K562 (cell line): Measurements from ENCODE around the gene CMIP. TPM values are rescaled to one million over a fixed set of nuclear protein-coding genes. Genes with fewer than 3 reads are reported as not detected.

Source experiments
- CHD4 ChIP-seq: fragments of 200-600 bp; sonication (generic); IDR thresholded peaks from 3 replicates; pipeline ENCODE4 v1.6.1; 2012; ENCODE audit warnings: low read depth, mild to moderate bottlenecking, mixed read lengths, low read length, inconsistent platforms; ENCODE audit not compliant: insufficient read depth, insufficient replicate concordance, poor library complexity, severe bottlenecking
- ELF4 ChIP-seq: fragments of 450-650 bp; formaldehyde crosslinking; IDR thresholded peaks from 2 replicates; pipeline ENCODE4 v1.4.0; 2022; ENCODE audit warnings: missing genetic modification characterization
- EP300 ChIP-seq: IDR thresholded peaks from 2 replicates; pipeline ENCODE4 v1.6.1; 2012; ENCODE audit warnings: low read length, improper control_type of control experiment
- ETV1 ChIP-seq: fragments of 450-650 bp; conservative IDR thresholded peaks from 2 replicates; pipeline ENCODE4 v1.6.1; 2016; ENCODE audit warnings: missing genetic modification characterization, control low read depth, low read depth, missing compliant biosample characterization
- HMG20B ChIP-seq: fragments of 250-450 bp; sonication (Bioruptor Pico); IDR thresholded peaks from 2 replicates; pipeline ENCODE4 v1.5.0; 2021; ENCODE audit warnings: mild to moderate bottlenecking
- NFYB ChIP-seq: IDR thresholded peaks from 2 replicates; pipeline ENCODE4 v1.6.1; 2011; ENCODE audit warnings: mild to moderate bottlenecking, moderate library complexity; ENCODE audit not compliant: insufficient read length; ENCODE audit errors: extremely low read depth
- SMAD4 ChIP-seq: fragments of 250-450 bp; sonication (Bioruptor Pico); conservative IDR thresholded peaks from 2 replicates; pipeline ENCODE4 v1.8.0; 2021; ENCODE audit warnings: inconsistent platforms, mild to moderate bottlenecking, moderate library complexity
- TEAD4 ChIP-seq, 2 experiments: sonication (generic) in 1 of 2; formaldehyde crosslinking in 1 of 2; IDR thresholded peaks; 2 replicates each; pipeline versions ENCODE4 v1.6.1 to v1.8.0; 2012 to 2022; ENCODE audit warnings: borderline replicate concordance in 1 of 2, inconsistent platforms in 1 of 2, low read length in 1 of 2, mild to moderate bottlenecking in 1 of 2, missing genetic modification reagents in 1 of 2
- ZNF134 ChIP-seq: fragments of 250-450 bp; sonication (Bioruptor Pico); conservative IDR thresholded peaks from 2 replicates; pipeline ENCODE4 v1.4.0; 2020
- ZNF217 ChIP-seq: sonication (generic); formaldehyde crosslinking; IDR thresholded peaks from 2 replicates; pipeline ENCODE4 v1.8.0; 2022; ENCODE audit warnings: mild to moderate bottlenecking, missing genetic modification reagents
- ZNF23 ChIP-seq: fragments of 250-450 bp; sonication (Bioruptor Pico); IDR thresholded peaks from 2 replicates; pipeline ENCODE4 v1.4.0; 2020; ENCODE audit warnings: mild to moderate bottlenecking
- ZSCAN32 ChIP-seq: fragments of 450-650 bp; formaldehyde crosslinking; IDR thresholded peaks from 2 replicates; pipeline ENCODE4 v1.4.0; 2020; ENCODE audit warnings: mild to moderate bottlenecking, moderate library complexity
- polyA plus RNA-seq, 8 experiments: library from polyadenylated mRNA; depleted of rRNA in 4 of 8; stranded (reverse) in 5 of 8; unstranded in 3 of 8; fragments of >200 nt; fragmentation: Nextera tagmentation in 2 of 8; fragmentation: Illumina TruSeq in 1 of 8; extraction: Ambion mirVana in 2 of 8; extraction: Trizol in 1 of 8; gene quantifications; 2 replicates each; pipeline versions ENCODE4 v1.2.1 to v1.2.3, GENCODE V29; 2011 to 2014; ENCODE audit warnings: inconsistent platforms in 1 of 8, missing spikeins in 1 of 8
- total RNA-seq, 7 experiments: library from RNA; depleted of rRNA in 6 of 7; stranded (reverse); fragments of >200 nt in 6 of 7; fragmentation: Illumina TruSeq in 2 of 7; extraction: Trizol in 2 of 7; gene quantifications; 2 replicates each; pipeline versions ENCODE4 v1.2.1 to v1.2.3, GENCODE V29; 2011 to 2021; ENCODE audit warnings: low replicate concordance in 1 of 7
- TF ChIP-seq, protein P1 (sequence below): IDR thresholded peaks from 2 replicates; pipeline ENCODE4 v1.6.1; 2012; ENCODE audit warnings: low read depth, low read length, improper control_type of control experiment, borderline replicate concordance
- TF ChIP-seq, protein P2 (sequence below): fragments of 450-650 bp; IDR thresholded peaks from 2 replicates; pipeline ENCODE4 v1.6.1; 2018; ENCODE audit not compliant: partially characterized antibody
- TF ChIP-seq, protein P3 (sequence below): sonication (generic); formaldehyde crosslinking; IDR thresholded peaks from 2 replicates; pipeline ENCODE4 v1.8.1; 2023; ENCODE audit warnings: mild to moderate bottlenecking, missing genetic modification reagents
- TF ChIP-seq, protein P4 (sequence below): sonication (generic); formaldehyde crosslinking; IDR thresholded peaks from 2 replicates; pipeline ENCODE4 v1.8.0; 2022; ENCODE audit warnings: mild to moderate bottlenecking, missing genetic modification reagents, borderline replicate concordance

The CMIP gene
- total and polyA plus RNA-seq, 9 of the 15 experiments (the other 6 are each of a cell fraction or from before 2014, with no cell fraction given) = 0.94 to 82.5 (median 10.3) TPM

DNA sequence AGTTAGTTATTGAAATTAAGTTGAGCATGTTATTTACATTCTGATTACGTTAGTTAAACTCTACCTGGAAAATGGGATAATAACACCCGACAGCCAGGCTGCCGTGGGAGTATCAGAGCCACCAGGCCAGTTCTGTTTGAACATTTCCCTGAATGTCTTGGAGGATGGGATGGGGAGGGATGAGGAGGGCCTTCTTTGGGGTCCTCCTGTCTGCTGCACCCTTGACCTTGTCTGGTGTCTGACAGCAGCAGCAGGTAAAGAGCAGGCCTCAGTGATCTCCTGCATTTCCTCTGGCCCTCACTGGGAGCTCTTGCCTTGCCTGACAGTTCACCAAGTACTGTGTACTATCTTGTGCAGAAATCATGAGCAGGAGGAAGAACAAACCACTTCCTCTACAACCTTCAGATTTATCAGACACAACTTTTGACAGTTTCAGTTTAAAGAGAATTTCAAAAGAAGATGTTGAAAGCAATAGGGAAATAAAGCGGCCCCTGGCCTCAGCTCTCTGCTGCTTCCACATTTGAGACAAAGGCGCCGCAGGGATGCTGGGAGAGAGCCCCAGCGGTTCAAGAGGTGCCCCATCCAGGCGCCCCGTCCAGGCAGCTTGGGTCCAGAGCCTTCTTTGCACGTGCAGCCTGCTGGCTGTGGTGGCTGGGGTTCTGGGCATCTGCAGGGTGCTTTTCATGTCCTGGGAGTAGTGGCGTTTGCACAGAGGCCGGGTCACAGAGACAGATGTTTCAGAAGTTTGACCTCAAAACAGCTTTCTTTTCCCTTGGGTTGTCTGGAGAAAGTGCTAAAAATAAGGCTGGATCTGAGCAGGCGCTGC, 25.3 kb downstream of the CMIP start (continued):
- TF ChIP-seq, protein P1, sequence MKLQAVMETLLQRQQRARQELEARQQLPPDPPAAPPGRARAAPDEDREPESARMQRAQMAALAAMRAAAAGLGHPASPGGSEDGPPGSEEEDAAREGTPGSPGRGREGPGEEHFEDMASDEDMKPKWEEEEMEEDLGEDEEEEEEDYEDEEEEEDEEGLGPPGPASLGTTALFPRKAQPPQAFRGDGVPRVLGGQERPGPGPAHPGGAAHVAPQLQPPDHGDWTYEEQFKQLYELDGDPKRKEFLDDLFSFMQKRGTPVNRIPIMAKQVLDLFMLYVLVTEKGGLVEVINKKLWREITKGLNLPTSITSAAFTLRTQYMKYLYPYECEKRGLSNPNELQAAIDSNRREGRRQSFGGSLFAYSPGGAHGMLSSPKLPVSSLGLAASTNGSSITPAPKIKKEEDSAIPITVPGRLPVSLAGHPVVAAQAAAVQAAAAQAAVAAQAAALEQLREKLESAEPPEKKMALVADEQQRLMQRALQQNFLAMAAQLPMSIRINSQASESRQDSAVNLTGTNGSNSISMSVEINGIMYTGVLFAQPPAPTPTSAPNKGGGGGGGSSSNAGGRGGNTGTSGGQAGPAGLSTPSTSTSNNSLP = no peak
- TF ChIP-seq ZNF217 (CRISPR knock-in tag) (no peak), ZNF23 (CRISPR knock-in tag) (no peak), NFYB (no peak), TEAD4 (IDR thresholded peaks at IDR 0.05; ENCODE audit: low read length) (no peak; the same call in 1 of the 2 replicates), TEAD4 (CRISPR knock-in tag; IDR thresholded peaks at IDR 0.05; ENCODE audit: borderline replicate concordance) (no peak), ZNF134 (CRISPR knock-in tag) (peak; percentile 44; the same call in 1 of the 2 replicates), EP300 (peak; percentile 78), HMG20B (no peak), SMAD4 (CRISPR knock-in tag) (peak; percentile 77), ELF4 (0 out of 2 replicates have a peak, but pooled peaks have one; percentile 7), CHD4 (no peak), ZSCAN32 (no peak), ETV1 (peak; percentile 82)
- TF ChIP-seq, protein P2, sequence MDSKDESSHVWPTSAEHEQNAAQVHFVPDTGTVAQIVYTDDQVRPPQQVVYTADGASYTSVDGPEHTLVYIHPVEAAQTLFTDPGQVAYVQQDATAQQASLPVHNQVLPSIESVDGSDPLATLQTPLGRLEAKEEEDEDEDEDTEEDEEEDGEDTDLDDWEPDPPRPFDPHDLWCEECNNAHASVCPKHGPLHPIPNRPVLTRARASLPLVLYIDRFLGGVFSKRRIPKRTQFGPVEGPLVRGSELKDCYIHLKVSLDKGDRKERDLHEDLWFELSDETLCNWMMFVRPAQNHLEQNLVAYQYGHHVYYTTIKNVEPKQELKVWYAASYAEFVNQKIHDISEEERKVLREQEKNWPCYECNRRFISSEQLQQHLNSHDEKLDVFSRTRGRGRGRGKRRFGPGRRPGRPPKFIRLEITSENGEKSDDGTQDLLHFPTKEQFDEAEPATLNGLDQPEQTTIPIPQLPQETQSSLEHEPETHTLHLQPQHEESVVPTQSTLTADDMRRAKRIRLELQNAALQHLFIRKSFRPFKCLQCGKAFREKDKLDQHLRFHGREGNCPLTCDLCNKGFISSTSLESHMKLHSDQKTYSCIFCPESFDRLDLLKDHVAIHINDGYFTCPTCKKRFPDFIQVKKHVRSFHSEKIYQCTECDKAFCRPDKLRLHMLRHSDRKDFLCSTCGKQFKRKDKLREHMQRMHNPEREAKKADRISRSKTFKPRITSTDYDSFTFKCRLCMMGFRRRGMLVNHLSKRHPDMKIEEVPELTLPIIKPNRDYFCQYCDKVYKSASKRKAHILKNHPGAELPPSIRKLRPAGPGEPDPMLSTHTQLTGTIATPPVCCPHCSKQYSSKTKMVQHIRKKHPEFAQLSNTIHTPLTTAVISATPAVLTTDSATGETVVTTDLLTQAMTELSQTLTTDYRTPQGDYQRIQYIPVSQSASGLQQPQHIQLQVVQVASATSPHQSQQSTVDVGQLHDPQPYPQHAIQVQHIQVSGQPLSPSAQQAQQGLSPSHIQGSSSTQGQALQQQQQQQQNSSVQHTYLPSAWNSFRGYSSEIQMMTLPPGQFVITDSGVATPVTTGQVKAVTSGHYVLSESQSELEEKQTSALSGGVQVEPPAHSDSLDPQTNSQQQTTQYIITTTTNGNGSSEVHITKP = no peak
- TF ChIP-seq, protein P3, sequence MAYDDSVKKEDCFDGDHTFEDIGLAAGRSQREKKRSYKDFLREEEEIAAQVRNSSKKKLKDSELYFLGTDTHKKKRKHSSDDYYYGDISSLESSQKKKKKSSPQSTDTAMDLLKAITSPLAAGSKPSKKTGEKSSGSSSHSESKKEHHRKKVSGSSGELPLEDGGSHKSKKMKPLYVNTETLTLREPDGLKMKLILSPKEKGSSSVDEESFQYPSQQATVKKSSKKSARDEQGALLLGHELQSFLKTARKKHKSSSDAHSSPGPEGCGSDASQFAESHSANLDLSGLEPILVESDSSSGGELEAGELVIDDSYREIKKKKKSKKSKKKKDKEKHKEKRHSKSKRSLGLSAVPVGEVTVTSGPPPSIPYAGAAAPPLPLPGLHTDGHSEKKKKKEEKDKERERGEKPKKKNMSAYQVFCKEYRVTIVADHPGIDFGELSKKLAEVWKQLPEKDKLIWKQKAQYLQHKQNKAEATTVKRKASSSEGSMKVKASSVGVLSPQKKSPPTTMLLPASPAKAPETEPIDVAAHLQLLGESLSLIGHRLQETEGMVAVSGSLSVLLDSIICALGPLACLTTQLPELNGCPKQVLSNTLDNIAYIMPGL (CRISPR knock-in tag) = no peak
- TF ChIP-seq, protein P4, sequence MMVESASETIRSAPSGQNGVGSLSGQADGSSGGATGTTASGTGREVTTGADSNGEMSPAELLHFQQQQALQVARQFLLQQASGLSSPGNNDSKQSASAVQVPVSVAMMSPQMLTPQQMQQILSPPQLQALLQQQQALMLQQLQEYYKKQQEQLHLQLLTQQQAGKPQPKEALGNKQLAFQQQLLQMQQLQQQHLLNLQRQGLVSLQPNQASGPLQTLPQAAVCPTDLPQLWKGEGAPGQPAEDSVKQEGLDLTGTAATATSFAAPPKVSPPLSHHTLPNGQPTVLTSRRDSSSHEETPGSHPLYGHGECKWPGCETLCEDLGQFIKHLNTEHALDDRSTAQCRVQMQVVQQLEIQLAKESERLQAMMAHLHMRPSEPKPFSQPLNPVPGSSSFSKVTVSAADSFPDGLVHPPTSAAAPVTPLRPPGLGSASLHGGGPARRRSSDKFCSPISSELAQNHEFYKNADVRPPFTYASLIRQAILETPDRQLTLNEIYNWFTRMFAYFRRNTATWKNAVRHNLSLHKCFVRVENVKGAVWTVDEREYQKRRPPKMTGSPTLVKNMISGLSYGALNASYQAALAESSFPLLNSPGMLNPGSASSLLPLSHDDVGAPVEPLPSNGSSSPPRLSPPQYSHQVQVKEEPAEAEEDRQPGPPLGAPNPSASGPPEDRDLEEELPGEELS (CRISPR knock-in tag) = 0 out of 2 replicates have a peak, but pooled peaks have one; percentile 60
